ENCODE data around the gene STBD1.
"Not testable (repeated sequence)": the region's sequence is repeated elsewhere in the genome, so short reads cannot be mapped to it uniquely, and the experiment has no call there.

DNA sequence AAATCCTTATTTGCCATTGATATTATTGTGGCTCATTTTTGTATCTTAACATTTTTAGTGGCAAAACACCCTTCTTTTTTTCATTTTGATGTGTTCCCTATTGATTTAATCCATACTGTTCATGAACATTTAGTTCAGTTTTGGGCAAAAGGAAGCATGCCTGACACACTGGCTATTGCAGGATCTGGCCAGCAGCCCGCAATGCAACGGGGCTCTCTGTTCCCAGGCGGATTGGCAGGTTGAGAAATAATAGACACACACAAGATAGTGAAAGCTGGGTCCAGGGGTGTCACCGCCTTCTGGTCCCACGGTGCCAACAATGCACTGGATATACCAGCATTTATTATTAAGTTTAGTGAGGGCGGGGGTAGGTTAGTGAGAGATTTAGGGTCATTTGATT, 24.9 kb upstream of the STBD1 start:
- TF ChIP-seq, protein P1, sequence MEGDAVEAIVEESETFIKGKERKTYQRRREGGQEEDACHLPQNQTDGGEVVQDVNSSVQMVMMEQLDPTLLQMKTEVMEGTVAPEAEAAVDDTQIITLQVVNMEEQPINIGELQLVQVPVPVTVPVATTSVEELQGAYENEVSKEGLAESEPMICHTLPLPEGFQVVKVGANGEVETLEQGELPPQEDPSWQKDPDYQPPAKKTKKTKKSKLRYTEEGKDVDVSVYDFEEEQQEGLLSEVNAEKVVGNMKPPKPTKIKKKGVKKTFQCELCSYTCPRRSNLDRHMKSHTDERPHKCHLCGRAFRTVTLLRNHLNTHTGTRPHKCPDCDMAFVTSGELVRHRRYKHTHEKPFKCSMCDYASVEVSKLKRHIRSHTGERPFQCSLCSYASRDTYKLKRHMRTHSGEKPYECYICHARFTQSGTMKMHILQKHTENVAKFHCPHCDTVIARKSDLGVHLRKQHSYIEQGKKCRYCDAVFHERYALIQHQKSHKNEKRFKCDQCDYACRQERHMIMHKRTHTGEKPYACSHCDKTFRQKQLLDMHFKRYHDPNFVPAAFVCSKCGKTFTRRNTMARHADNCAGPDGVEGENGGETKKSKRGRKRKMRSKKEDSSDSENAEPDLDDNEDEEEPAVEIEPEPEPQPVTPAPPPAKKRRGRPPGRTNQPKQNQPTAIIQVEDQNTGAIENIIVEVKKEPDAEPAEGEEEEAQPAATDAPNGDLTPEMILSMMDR (conservative IDR thresholded peaks at IDR 0.05; ENCODE audit: low read depth, low read length) = not testable (repeated sequence)
- not testable (repeated sequence) for TF ChIP-seq EZH2 (IDR thresholded peaks at IDR 0.05; ENCODE audit: low read length, unreplicated experiment)

All from PC-3 (cell line).